ENCODE data around the gene RAP1GAP2.

RAP1GAP2 gene

GRCh38 chr17:2899906-2900305 is 103.7 kb downstream of the RAP1GAP2 start:
- H3K9ac ChIP-seq (ENCODE audit: low read depth, low read length): no peak overlapping the region
- DNase-seq (no peak), ATAC-seq (ENCODE audit: insufficient read depth, low read depth) (no peak)
- no peaks in the 10 kb centered on the region for H3K36me3 ChIP-seq (ENCODE audit: insufficient read depth, low read length)
- no peak overlapping the region for H3K27ac ChIP-seq (ENCODE audit: low read length)
- H3K79me2 ChIP-seq (ENCODE audit: insufficient read depth, low read length): no peaks in the 10 kb centered on the region
- H3K4me2 ChIP-seq (ENCODE audit: insufficient read depth, low read length): no peak overlapping the region
- H4K20me1 ChIP-seq (ENCODE audit: insufficient read depth, low read length): no peaks in the 10 kb centered on the region
- no peaks in the 10 kb centered on the region for H3K27me3 ChIP-seq (ENCODE audit: insufficient read depth, low read length, poor library complexity)
- H3K4me3 ChIP-seq (ENCODE audit: low read depth in 1 of 2, low read length in 2 of 2): no peak overlapping the region
- no peak overlapping the region for H2AFZ ChIP-seq (ENCODE audit: low read depth, low read length)
- no peaks in the 10 kb centered on the region for H3K4me1 ChIP-seq (ENCODE audit: insufficient read depth, low read length)
- H3K9me3 ChIP-seq (ENCODE audit: insufficient read depth, low read length, severe bottlenecking): no peaks in the 10 kb centered on the region
- TF ChIP-seq CTCF (IDR thresholded peaks at IDR 0.05; ENCODE audit: borderline replicate concordance, extremely low read depth, low read length, poor library complexity, severe bottlenecking) (no peak), EZH2 (IDR thresholded peaks at IDR 0.05; ENCODE audit: borderline replicate concordance, low read depth, low read length, severe bottlenecking) (no peak)

- Histone ChIP-seq H3K9ac (ENCODE audit: low read depth, low read length) (no peak overlapping the region), H2AFZ (ENCODE audit: low read depth, low read length) (no peak overlapping the region), H4K20me1 (ENCODE audit: insufficient read depth, low read length) (no peaks in the 10 kb centered on the region), H3K9me3 (ENCODE audit: insufficient read depth, low read length, severe bottlenecking) (no peaks in the 10 kb centered on the region), H3K4me2 (ENCODE audit: insufficient read depth, low read length) (no peak overlapping the region), H3K79me2 (ENCODE audit: insufficient read depth, low read length) (no peaks in the 10 kb centered on the region), H3K36me3 (ENCODE audit: insufficient read depth, low read length) (no peaks in the 10 kb centered on the region), H3K27me3 (ENCODE audit: insufficient read depth, low read length, poor library complexity) (no peaks in the 10 kb centered on the region), H3K4me3 (ENCODE audit: low read depth in 1 of 2, low read length in 2 of 2) (no peak overlapping the region), H3K27ac (ENCODE audit: low read length) (no peak overlapping the region), H3K4me1 (ENCODE audit: insufficient read depth, low read length) (no peaks in the 10 kb centered on the region)
- no peak for DNase-seq
- TF ChIP-seq EZH2 (IDR thresholded peaks at IDR 0.05; ENCODE audit: borderline replicate concordance, low read depth, low read length, severe bottlenecking) (no peak), CTCF (IDR thresholded peaks at IDR 0.05; ENCODE audit: borderline replicate concordance, extremely low read depth, low read length, poor library complexity, severe bottlenecking) (no peak)
- no peak for ATAC-seq (ENCODE audit: insufficient read depth, low read depth)
Observed at GRCh38 chr17:2900842-2901241, 104.6 kb downstream of the RAP1GAP2 start.

- Histone ChIP-seq H4K20me1 (ENCODE audit: insufficient read depth, low read length) (no peaks in the 10 kb centered on the region), H3K27me3 (ENCODE audit: insufficient read depth, low read length, poor library complexity) (no peaks in the 10 kb centered on the region), H2AFZ (ENCODE audit: low read depth, low read length) (no peak overlapping the region), H3K27ac (ENCODE audit: low read length) (no peak overlapping the region), H3K36me3 (ENCODE audit: insufficient read depth, low read length) (no peaks in the 10 kb centered on the region), H3K79me2 (ENCODE audit: insufficient read depth, low read length) (no peaks in the 10 kb centered on the region), H3K4me1 (ENCODE audit: insufficient read depth, low read length) (no peaks in the 10 kb centered on the region), H3K4me3 (ENCODE audit: low read depth in 1 of 2, low read length in 2 of 2) (no peak overlapping the region), H3K9me3 (ENCODE audit: insufficient read depth, low read length, severe bottlenecking) (no peaks in the 10 kb centered on the region), H3K4me2 (ENCODE audit: insufficient read depth, low read length) (no peak overlapping the region), H3K9ac (ENCODE audit: low read depth, low read length) (no peak overlapping the region)
- ATAC-seq (ENCODE audit: insufficient read depth, low read depth): no peak
- TF ChIP-seq EZH2 (IDR thresholded peaks at IDR 0.05; ENCODE audit: borderline replicate concordance, low read depth, low read length, severe bottlenecking) (no peak), CTCF (IDR thresholded peaks at IDR 0.05; ENCODE audit: borderline replicate concordance, extremely low read depth, low read length, poor library complexity, severe bottlenecking) (no peak)
- DNase-seq: no peak
Observed at GRCh38 chr17:2901582-2901981, 105.3 kb downstream of the RAP1GAP2 start.

- H3K4me1 ChIP-seq (ENCODE audit: insufficient read depth, low read length): no peaks in the 10 kb centered on the region
- ATAC-seq (ENCODE audit: insufficient read depth, low read depth) (no peak), DNase-seq (no peak)
- no peak overlapping the region for H3K4me3 ChIP-seq (ENCODE audit: low read depth in 1 of 2, low read length in 2 of 2)
- H3K27me3 ChIP-seq (ENCODE audit: insufficient read depth, low read length, poor library complexity): no peaks in the 10 kb centered on the region
- no peak overlapping the region for H3K4me2 ChIP-seq (ENCODE audit: insufficient read depth, low read length)
- no peaks in the 10 kb centered on the region for H4K20me1 ChIP-seq (ENCODE audit: insufficient read depth, low read length)
- TF ChIP-seq CTCF (IDR thresholded peaks at IDR 0.05; ENCODE audit: borderline replicate concordance, extremely low read depth, low read length, poor library complexity, severe bottlenecking): no peak
- no peak for TF ChIP-seq EZH2 (IDR thresholded peaks at IDR 0.05; ENCODE audit: borderline replicate concordance, low read depth, low read length, severe bottlenecking)
- no peaks in the 10 kb centered on the region for H3K79me2 ChIP-seq (ENCODE audit: insufficient read depth, low read length)
- no peaks in the 10 kb centered on the region for H3K9me3 ChIP-seq (ENCODE audit: insufficient read depth, low read length, severe bottlenecking)
- no peak overlapping the region for H3K9ac ChIP-seq (ENCODE audit: low read depth, low read length)
- no peak overlapping the region for H2AFZ ChIP-seq (ENCODE audit: low read depth, low read length)
- H3K27ac ChIP-seq (ENCODE audit: low read length): no peak overlapping the region
- no peaks in the 10 kb centered on the region for H3K36me3 ChIP-seq (ENCODE audit: insufficient read depth, low read length)
Observed at GRCh38 chr17:2902546-2902945, 106.3 kb downstream of the RAP1GAP2 start.

Measured in DND-41 (cell line).